AG04450 (cell line): ENCODE data around the gene C1GALT1. TPM values are rescaled to one million over a fixed set of nuclear protein-coding genes. Genes with fewer than 3 reads are reported as not detected.
A peak's percentile ranks its signal among the peaks of the same experiment; 100 is the strongest.
"Not testable (repeated sequence)": the region's sequence is repeated elsewhere in the genome, so short reads cannot be mapped to it uniquely, and the experiment has no call there.

Experiments
- CTCF ChIA-PET: fragments of 300-600, 350-600 bp; formaldehyde crosslinking; extraction: SDS; loops from one replicate; lab custom pipeline; 2022; ENCODE audit warnings: antibody characterized with exemption, inconsistent platforms; lab: Charles Lee
- POLR2A ChIA-PET: fragments of 350-600 bp; formaldehyde crosslinking; extraction: SDS; loops from one replicate; lab custom pipeline; 2021; ENCODE audit warnings: antibody characterized with exemption, inconsistent platforms; lab: Yijun Ruan, JAX
- DNase-seq: peaks from one replicate; pipeline ENCODE4 v3.0.0-alpha.2; 2011; ENCODE audit warnings: low read depth, low spot score
- H3K27ac ChIP-seq: one replicate; pipeline ENCODE4 v1.5.1; 2012; ENCODE audit warnings: low read depth, low read length, control low read depth
- H3K27me3 ChIP-seq: one replicate; pipeline ENCODE4 v1.6.0; 2012; ENCODE audit warnings: low read length; ENCODE audit not compliant: control insufficient read depth, insufficient read depth
- H3K4me3 ChIP-seq: 2 replicates; pipeline ENCODE4 v1.5.1; 2011; ENCODE audit warnings: mild to moderate bottlenecking, low read depth, low read length, control low read depth
- H3K9me3 ChIP-seq: 2 replicates; pipeline ENCODE4 v1.5.1; 2012; ENCODE audit warnings: low read length; ENCODE audit not compliant: control insufficient read depth, insufficient read depth
- CTCF ChIP-seq: IDR thresholded peaks from 2 replicates; pipeline ENCODE4 v1.5.1; 2011; ENCODE audit warnings: low read depth, low read length, control low read depth, inconsistent platforms
- polyA minus RNA-seq: library from RNA; depleted of rRNA, polyadenylated mRNA; stranded (reverse); fragments of >200 nt; gene quantifications from 2 replicates; pipeline ENCODE4 v1.2.3, GENCODE V29; 2011; rRNA and poly(A)+ RNA removed
- polyA plus RNA-seq: library from polyadenylated mRNA; depleted of rRNA; stranded (reverse); fragments of >200 nt; gene quantifications from 2 replicates; pipeline ENCODE4 v1.2.3, GENCODE V29; 2011; rRNA removed

C1GALT1 gene
- polyA plus RNA-seq (14.6 and 24.0 TPM in 2 replicates), polyA minus RNA-seq (4.6 and 11.0 TPM in 2 replicates)

DNA sequence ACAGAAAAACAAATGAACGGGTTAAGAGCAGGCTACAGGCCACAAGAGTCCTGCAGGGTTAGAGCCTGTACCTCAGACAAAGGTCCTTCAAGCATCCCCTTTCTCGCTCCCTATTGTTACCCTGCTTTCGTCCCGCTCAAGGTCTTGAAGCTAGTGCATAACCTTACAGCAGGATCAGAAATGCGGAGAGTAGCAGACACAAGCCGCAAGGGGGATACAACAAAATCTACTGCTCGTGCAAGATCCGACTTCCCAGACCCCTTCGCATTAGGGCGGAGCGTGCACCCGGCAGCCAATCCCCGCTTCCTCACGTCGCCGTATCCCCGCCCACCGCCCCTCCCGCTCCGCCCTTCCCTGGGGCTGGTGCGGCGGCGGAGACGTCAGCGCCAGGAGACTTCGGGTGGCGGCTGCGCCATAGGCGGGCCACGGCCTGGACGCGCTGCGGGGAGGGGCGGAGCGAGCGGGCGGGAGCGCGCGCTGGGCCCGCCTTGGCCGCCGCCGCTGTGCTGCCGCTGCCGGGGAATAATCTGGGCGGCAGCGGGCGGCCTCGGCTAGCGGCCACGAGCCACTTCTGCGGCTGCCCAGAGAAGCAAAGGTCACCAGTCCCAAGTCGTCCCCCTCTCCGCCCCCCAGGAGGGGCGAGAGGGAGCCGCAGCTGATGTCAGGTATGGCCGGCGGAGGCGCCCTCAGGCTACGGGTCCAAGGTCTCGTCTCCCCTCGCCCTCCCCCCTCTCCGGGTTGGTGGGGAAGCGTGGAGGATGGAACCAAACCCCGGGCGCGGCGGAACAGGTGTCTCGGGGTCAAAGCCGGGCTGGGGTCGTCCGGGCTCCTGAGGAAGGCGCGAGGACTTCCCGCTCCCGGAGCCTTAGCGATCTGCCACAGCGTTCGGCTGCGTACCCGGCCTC, at the start of gene C1GALT1:
TSS of gene C1GALT1 (plus strand) at position 389 of the 905 bp plus-strand sequence. CDS start 51,776 bp downstream, outside the sequence.
- H3K27ac ChIP-seq = peak within 1 kb of the TSS; percentile 83
- TF ChIP-seq CTCF = peak; percentile 71
- CTCF ChIA-PET = interaction anchor here (1.1 to 1.5 kb wide), 6 partner anchors 8 to 243 kb away, joined by 3 to 5 read pairs (median 4); no protein-coding TSS in a partner anchor
- POLR2A ChIA-PET = interaction anchor here (0.6 to 0.9 kb wide), 4 partner anchors 39 to 261 kb away, joined by 3 to 4 read pairs (median 4); no protein-coding TSS in a partner anchor
- H3K27me3 ChIP-seq = no peaks in the 10 kb centered on the region
- peak; percentile 97 for DNase-seq
- H3K4me3 ChIP-seq = peak within 1 kb of the TSS; percentile 85
- H3K9me3 ChIP-seq = 0 out of 2 replicates have a peak, but pooled peaks cover 2% of the 10 kb centered on the region

DNA sequence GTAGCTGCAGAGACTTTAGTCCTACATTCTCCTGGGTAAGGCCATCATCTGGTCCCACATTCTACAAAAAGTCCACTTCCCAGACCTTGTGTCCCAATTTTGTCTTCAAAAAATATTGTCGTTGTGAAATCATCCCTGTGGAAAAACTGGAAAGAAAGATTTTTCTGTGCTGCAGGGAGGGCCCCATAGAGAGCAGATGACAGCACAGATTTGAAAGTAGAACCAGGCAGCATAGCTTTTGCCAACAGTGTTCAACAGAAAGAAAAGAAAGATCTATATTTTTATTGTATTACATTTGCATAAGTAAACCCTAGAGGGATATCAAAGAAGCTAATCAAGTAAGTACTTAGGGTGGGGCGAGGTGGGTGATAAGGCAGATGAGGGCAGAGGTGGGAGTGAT, 48.3 kb upstream of the C1GALT1 start:
- no peak for TF ChIP-seq CTCF
- POLR2A ChIA-PET = no interaction called here
- H3K27me3 ChIP-seq = peaks cover 2% of the 10 kb centered on the region
- DNase-seq = no peak
- H3K27ac ChIP-seq = no peak overlapping the region
- CTCF ChIA-PET = interaction anchor here (2.1 kb wide), 1 partner anchor 31 kb away, joined by 6 read pairs; no protein-coding TSS in a partner anchor
- no peaks in the 10 kb centered on the region for H3K9me3 ChIP-seq
- H3K4me3 ChIP-seq = no peak overlapping the region

GRCh38 chr7:7135074-7135473, 47.3 kb upstream of the C1GALT1 start:
- TF ChIP-seq CTCF = no peak
- ChIA-PET CTCF (interaction anchor here (2.1 kb wide), 1 partner anchor 32 kb away, joined by 6 read pairs; no protein-coding TSS in a partner anchor), POLR2A (no interaction called here)
- Histone ChIP-seq H3K27me3 (peaks cover 2% of the 10 kb centered on the region), H3K4me3 (no peak overlapping the region), H3K27ac (no peak overlapping the region), H3K9me3 (no peaks in the 10 kb centered on the region)
- DNase-seq = no peak

- POLR2A ChIA-PET, H3K27me3 ChIP-seq, CTCF ChIA-PET, H3K9me3 ChIP-seq, H3K27ac ChIP-seq, H3K4me3 ChIP-seq, DNase-seq: not testable (repeated sequence)
Measured at GRCh38 chr7:7135924-7136323, 46.4 kb upstream of the C1GALT1 start.

GRCh38 chr7:7136466-7137381, 45.6 kb upstream of the C1GALT1 start:
- Histone ChIP-seq H3K27me3 (peaks cover 2% of the 10 kb centered on the region), H3K27ac (no peak overlapping the region), H3K9me3 (no peaks in the 10 kb centered on the region), H3K4me3 (no peak overlapping the region)
- ChIA-PET POLR2A (no interaction called here), CTCF (interaction anchor here (1.0 kb wide), 1 partner anchor 34 kb away, joined by 5 read pairs; no protein-coding TSS in a partner anchor)
- DNase-seq = no peak
- no peak for TF ChIP-seq CTCF
